Caco-2 (cell line): Measurements from ENCODE around the gene IDI2. TPM values are rescaled to one million over a fixed set of nuclear protein-coding genes. Genes with fewer than 3 reads are reported as not detected.

Experiments used
- BruUV-seq: library from RNA; stranded (reverse); fragments of 400-500 nt; replicated peaks from 2 replicates; lab custom pipeline; 2021; lab: Mats Ljungman, UMichigan
- CTCF ChIA-PET: fragments of 300-600 bp; sonication (Branson Sonifier 250); formaldehyde crosslinking; loops from one replicate; lab custom pipeline; 2022; ENCODE audit warnings: antibody characterized with exemption; lab: Charles Lee
- POLR2A ChIA-PET: fragments of 300-600 bp; sonication (Branson Sonifier 250); formaldehyde crosslinking; loops from one replicate; lab custom pipeline; 2022; ENCODE audit warnings: antibody characterized with exemption; lab: Charles Lee
- DNase-seq, 2 experiments: peaks; one replicate each; pipeline versions ENCODE4 v3.0.0 to v3.0.0-alpha.2; 2020 to 2022
- H3K27me3 ChIP-seq: replicated peaks from 2 replicates; pipeline ENCODE4 v1.6.0; 2011; ENCODE audit warnings: low read length; ENCODE audit not compliant: control insufficient read depth, insufficient read depth
- H3K36me3 ChIP-seq: 2 replicates; pipeline ENCODE4 v1.5.1; 2011; ENCODE audit warnings: low read length; ENCODE audit not compliant: control insufficient read depth, insufficient read depth
- H3K4me1 ChIP-seq: fragments of 250-450 bp; sonication (Bioruptor Pico); 2 replicates; pipeline ENCODE4 v1.5.1; 2020; ENCODE audit warnings: mild to moderate bottlenecking
- H3K4me3 ChIP-seq: 2 replicates; pipeline ENCODE4 v1.5.1; 2011; ENCODE audit warnings: low read depth, mild to moderate bottlenecking, control low read depth, low read length
- H3K9me3 ChIP-seq: fragments of 250-450 bp; sonication (Bioruptor Pico); 2 replicates; pipeline ENCODE4 v1.5.1; 2020; ENCODE audit warnings: mild to moderate bottlenecking, moderate library complexity
- H3K27ac Mint-ChIP-seq: one replicate; pipeline ENCODE4 v1.8.0; 2022; ENCODE audit warnings: mixed read lengths; ENCODE audit not compliant: unreplicated experiment
- H3K27me3 Mint-ChIP-seq: one replicate; pipeline ENCODE4 v1.8.0; 2022; ENCODE audit warnings: mixed read lengths; ENCODE audit not compliant: insufficient read depth, unreplicated experiment
- H3K36me3 Mint-ChIP-seq: one replicate; pipeline ENCODE4 v1.8.0; 2022; ENCODE audit warnings: mild to moderate bottlenecking, mixed read lengths; ENCODE audit not compliant: insufficient read depth, unreplicated experiment
- H3K4me1 Mint-ChIP-seq: one replicate; pipeline ENCODE4 v1.8.0; 2022; ENCODE audit warnings: low read depth, mixed read lengths; ENCODE audit not compliant: unreplicated experiment
- H3K4me3 Mint-ChIP-seq: one replicate; pipeline ENCODE4 v1.8.0; 2022; ENCODE audit warnings: mild to moderate bottlenecking, moderate library complexity, mixed read lengths; ENCODE audit not compliant: unreplicated experiment
- H3K9me3 Mint-ChIP-seq: one replicate; pipeline ENCODE4 v1.8.0; 2022; ENCODE audit warnings: mixed read lengths; ENCODE audit not compliant: unreplicated experiment
- intact Hi-C: fragments of 100-400 bp; cut with micrococcal nuclease; formaldehyde crosslinking; loops from one replicate; pipeline ENCODE4 v1.10.0; 2022; ENCODE audit not compliant: unreplicated experiment
- total RNA-seq: library from RNA; stranded (reverse); gene quantifications from 2 replicates; pipeline ENCODE4 v1.2.3, GENCODE V29; 2022
- TF ChIP-seq, protein P1 (sequence below), 2 experiments: fragments of 200-600 bp in 1 of 2; IDR thresholded peaks; 1 replicate in 1 of 2; 2 replicates in 1 of 2; pipeline versions ENCODE4 v1.5.1 to v1.8.0; 2011 to 2022; ENCODE audit warnings: antibody characterized with exemption in 1 of 2, control low read depth in 1 of 2, inconsistent platforms in 1 of 2, low read depth in 1 of 2, low read length in 1 of 2, mild to moderate bottlenecking in 1 of 2, moderate library complexity in 1 of 2; ENCODE audit not compliant: insufficient read depth in 1 of 2, severe bottlenecking in 1 of 2, unreplicated experiment in 1 of 2

The IDI2 gene
- total RNA-seq, 1 experiment from 2014 or later, result not detected

DNA sequence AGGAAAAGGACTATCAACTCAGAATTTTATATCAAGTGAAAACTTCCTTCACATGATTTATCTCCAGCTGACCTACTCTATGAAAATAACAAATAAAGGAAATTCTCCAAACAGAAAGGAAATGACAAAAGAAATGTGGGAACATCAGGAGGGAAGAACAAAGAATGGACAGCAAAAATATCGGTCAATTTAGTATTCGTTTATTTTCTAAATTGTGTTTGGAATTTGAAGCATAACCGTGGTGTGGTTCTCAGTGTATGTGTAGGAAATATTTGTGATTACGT lies 39.2 kb upstream of the IDI2 start:
- Mint-ChIP-seq H3K4me3 (no peak overlapping the region), H3K4me1 (peaks cover 30% of the 10 kb centered on the region), H3K27me3 (no peaks in the 10 kb centered on the region), H3K27ac (no peak overlapping the region), H3K36me3 (peaks cover 17% of the 10 kb centered on the region), H3K9me3 (peaks cover 9% of the 10 kb centered on the region)
- intact Hi-C loops, result no loop called here
- no peak overlapping the region for H3K4me3 ChIP-seq
- H3K4me1 ChIP-seq, result 0 out of 2 replicates have a peak, but pooled peaks cover 4% of the 10 kb centered on the region
- 0 out of 2 replicates have a peak, but pooled peaks cover 3% of the 10 kb centered on the region for H3K9me3 ChIP-seq
- TF ChIP-seq, protein P1, sequence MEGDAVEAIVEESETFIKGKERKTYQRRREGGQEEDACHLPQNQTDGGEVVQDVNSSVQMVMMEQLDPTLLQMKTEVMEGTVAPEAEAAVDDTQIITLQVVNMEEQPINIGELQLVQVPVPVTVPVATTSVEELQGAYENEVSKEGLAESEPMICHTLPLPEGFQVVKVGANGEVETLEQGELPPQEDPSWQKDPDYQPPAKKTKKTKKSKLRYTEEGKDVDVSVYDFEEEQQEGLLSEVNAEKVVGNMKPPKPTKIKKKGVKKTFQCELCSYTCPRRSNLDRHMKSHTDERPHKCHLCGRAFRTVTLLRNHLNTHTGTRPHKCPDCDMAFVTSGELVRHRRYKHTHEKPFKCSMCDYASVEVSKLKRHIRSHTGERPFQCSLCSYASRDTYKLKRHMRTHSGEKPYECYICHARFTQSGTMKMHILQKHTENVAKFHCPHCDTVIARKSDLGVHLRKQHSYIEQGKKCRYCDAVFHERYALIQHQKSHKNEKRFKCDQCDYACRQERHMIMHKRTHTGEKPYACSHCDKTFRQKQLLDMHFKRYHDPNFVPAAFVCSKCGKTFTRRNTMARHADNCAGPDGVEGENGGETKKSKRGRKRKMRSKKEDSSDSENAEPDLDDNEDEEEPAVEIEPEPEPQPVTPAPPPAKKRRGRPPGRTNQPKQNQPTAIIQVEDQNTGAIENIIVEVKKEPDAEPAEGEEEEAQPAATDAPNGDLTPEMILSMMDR (IDR thresholded peaks at IDR 0.05; ENCODE audit: insufficient read depth in 1 of 2, low read depth in 1 of 2, low read length in 1 of 2, severe bottlenecking in 1 of 2, unreplicated experiment in 1 of 2), result no peak
- no peak for DNase-seq
- no peaks in the 10 kb centered on the region for H3K27me3 ChIP-seq
- ChIA-PET POLR2A (no interaction called here), CTCF (interaction anchor here (0.6 kb wide), 1 partner anchor 9 kb away, joined by 5 read pairs; no protein-coding TSS in a partner anchor)
- BruUV-seq, result no TSS peak
- no peaks in the 10 kb centered on the region for H3K36me3 ChIP-seq

DNA sequence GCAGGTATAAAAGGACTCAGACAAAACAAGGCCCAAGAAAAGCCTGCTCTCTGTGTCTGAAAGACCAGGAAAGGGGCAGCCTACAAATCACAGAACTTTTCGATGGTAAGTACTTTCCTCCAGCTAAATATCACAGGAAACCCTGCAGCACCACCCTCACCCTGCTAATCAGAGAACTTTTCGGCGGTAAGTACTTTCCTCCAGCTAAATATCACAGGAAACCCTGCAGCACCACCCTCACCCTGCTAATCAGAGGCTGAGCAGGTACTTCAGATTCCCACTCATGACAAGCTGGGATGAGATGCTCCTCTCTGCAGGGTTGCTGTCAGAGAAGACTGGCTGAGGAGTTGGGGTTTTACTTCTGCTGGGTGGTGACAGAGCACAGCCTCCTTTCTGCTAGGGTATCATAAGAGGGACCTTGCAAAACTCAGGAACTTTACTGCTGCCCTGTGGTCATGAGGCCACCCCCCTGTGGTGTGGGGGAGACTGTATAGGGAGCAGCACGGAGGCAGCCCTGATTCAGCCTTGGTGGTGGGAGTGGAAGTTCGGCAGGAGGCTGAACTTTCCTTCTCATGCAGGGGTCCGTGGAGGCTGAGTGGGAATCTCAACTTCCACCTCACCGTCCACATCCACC lies 37.7 kb upstream of the IDI2 start:
- ChIA-PET CTCF (no interaction called here), POLR2A (interaction anchor here (1.0 kb wide), 1 partner anchor 15 kb away, joined by 6 read pairs; the partner anchor contains the start of gene IDI1)
- Mint-ChIP-seq H3K27ac (no peak overlapping the region), H3K36me3 (peaks cover 17% of the 10 kb centered on the region), H3K27me3 (no peaks in the 10 kb centered on the region), H3K4me1 (peaks cover 24% of the 10 kb centered on the region), H3K9me3 (peaks cover 9% of the 10 kb centered on the region), H3K4me3 (no peak overlapping the region)
- intact Hi-C loops, result no loop called here
- 0 out of 2 replicates have a peak, but pooled peaks cover 3% of the 10 kb centered on the region for H3K9me3 ChIP-seq
- no peak overlapping the region for H3K4me3 ChIP-seq
- no TSS peak for BruUV-seq
- TF ChIP-seq, protein P1 (IDR thresholded peaks at IDR 0.05; ENCODE audit: insufficient read depth in 1 of 2, low read depth in 1 of 2, low read length in 1 of 2, severe bottlenecking in 1 of 2, unreplicated experiment in 1 of 2), result no peak
- no peaks in the 10 kb centered on the region for H3K36me3 ChIP-seq
- H3K4me1 ChIP-seq, result 0 out of 2 replicates have a peak, but pooled peaks cover 4% of the 10 kb centered on the region
- no peak for DNase-seq
- H3K27me3 ChIP-seq, result no peaks in the 10 kb centered on the region

DNA sequence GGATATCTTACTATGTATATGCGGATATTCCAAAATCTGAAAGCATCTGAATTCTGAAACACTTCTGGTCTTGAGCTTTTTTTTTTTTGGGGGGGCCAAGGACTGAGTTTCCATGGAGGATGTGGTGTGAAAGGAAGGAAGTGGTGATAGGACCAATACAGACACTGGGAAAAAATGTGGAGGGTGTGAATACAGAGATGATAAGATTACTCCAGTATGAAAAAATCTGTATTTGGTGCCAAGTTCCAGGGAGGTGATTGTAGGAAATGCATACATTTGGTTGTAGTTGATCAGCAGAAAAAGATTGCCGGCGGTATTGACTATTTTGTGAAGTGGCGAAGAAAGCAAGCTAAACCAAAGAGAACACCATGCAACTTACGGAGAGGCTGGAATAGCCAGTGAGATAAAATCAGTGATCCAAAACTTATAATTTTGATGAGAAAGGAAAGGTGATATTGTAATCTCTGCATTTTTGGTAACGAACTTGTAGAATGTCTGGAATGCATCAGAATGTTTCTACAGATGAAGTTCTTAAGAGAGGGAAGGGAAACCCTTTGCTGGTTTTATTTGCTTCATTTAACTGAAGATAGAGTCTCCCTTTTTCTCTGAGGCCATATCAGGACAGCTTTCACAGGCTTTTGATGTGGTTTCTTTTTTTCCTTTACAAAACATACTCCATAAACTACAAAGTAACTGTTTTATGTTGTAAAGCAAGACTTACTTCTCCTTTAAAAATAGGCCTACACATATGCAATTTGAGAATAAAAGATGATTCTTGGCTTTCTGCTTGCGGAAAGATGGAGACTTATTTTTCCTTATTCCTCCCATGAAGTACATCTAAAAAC lies 36.5 kb upstream of the IDI2 start:
- Histone ChIP-seq H3K4me3 (no peak overlapping the region), H3K27me3 (no peaks in the 10 kb centered on the region), H3K4me1 (0 out of 2 replicates have a peak, but pooled peaks cover 4% of the 10 kb centered on the region), H3K9me3 (0 out of 2 replicates have a peak, but pooled peaks cover 3% of the 10 kb centered on the region), H3K36me3 (no peaks in the 10 kb centered on the region)
- no peak for DNase-seq
- peaks cover 23% of the 10 kb centered on the region for H3K36me3 Mint-ChIP-seq
- H3K4me3 Mint-ChIP-seq, result no peak overlapping the region
- H3K4me1 Mint-ChIP-seq, result peaks cover 28% of the 10 kb centered on the region
- TF ChIP-seq, protein P1 (IDR thresholded peaks at IDR 0.05; ENCODE audit: insufficient read depth in 1 of 2, low read depth in 1 of 2, low read length in 1 of 2, severe bottlenecking in 1 of 2, unreplicated experiment in 1 of 2), result no peak
- no peak overlapping the region for H3K27ac Mint-ChIP-seq
- H3K9me3 Mint-ChIP-seq, result peaks cover 8% of the 10 kb centered on the region
- ChIA-PET POLR2A (interaction anchor here (0.6 to 1.0 kb wide), 2 partner anchors 13 to 626 kb away, joined by 3 to 6 read pairs; partner anchors contain the start of gene IDI1), CTCF (no interaction called here)
- intact Hi-C loops, result no loop called here
- BruUV-seq, result no TSS peak
- H3K27me3 Mint-ChIP-seq, result no peaks in the 10 kb centered on the region
